ENCODE measurements around the gene CCM2L. TPM values are rescaled to one million over a fixed set of nuclear protein-coding genes. Genes with fewer than 3 reads are reported as not detected.

The CCM2L gene
- total RNA-seq, 1 donor from 2014 or later: 0.75 TPM

- peaks cover 5% of the 10 kb centered on the region for H3K27me3 Mint-ChIP-seq (ENCODE audit: insufficient read depth, low read depth)
- H3K27ac Mint-ChIP-seq: no peak overlapping the region
- H3K4me1 Mint-ChIP-seq: no peaks in the 10 kb centered on the region
- Histone ChIP-seq H3K4me1 (no peaks in the 10 kb centered on the region), H3K9ac (no peak overlapping the region), H2AFZ (replicated peaks) (no peak overlapping the region), H4K20me1 (ENCODE audit: low read depth) (no peaks in the 10 kb centered on the region), H3K79me2 (ENCODE audit: low read depth) (no peaks in the 10 kb centered on the region), H3K4me2 (no peak overlapping the region), H3K27ac (no peak overlapping the region), H3K4me3 (no peak overlapping the region), H3K36me3 (no peaks in the 10 kb centered on the region), H3K27me3 (peaks cover 12% of the 10 kb centered on the region), H3K9me3 (ENCODE audit: low read depth) (no peaks in the 10 kb centered on the region), H3F3A (ENCODE audit: low read depth) (no peaks in the 10 kb centered on the region)
- no peak for DNase-seq (ENCODE audit: low spot score)
- no peak for TF ChIP-seq CTCF (IDR thresholded peaks at IDR 0.05)
- no peak for TF ChIP-seq EZH2 (IDR thresholded peaks at IDR 0.05)
- no peak for TF ChIP-seq EZH2phosphoT487 (IDR thresholded peaks at IDR 0.05)
- H3K4me3 Mint-ChIP-seq: no peak overlapping the region
- H3K9me3 Mint-ChIP-seq: no peaks in the 10 kb centered on the region
- no peaks in the 10 kb centered on the region for H3K36me3 Mint-ChIP-seq
These were observed 22.5 kb upstream of the CCM2L start for GRCh38 chr20:31987744-31988143.

DNA sequence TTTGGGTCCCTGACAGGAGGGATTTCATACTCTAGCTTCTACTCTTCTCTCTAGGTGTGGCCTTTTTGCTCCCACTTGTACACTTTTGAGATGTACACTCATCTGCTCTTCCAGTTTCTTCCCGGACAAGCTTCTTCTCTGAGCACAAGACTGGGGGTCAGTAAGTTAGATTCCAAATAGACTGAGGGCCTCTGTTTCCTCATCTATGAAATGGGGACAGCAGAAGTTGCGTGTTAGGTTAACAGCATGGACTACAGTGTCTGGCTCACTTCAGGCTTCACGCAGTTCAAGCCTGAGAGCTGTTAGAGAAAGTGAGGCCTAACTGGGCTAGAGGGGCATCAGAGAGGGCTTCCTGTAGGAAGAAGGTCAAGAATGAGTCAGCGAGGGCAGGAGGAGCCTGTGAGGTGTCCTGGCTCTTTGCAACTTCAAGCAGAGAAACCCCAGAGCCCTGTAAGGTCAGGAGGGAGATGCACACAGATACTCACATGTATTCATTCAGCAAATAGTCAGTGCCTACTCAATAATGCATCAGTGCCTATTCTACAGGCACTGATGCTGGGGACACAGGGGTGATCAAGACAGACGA, 21.7 kb upstream of the CCM2L start:
- no peaks in the 10 kb centered on the region for H3K79me2 ChIP-seq (ENCODE audit: low read depth)
- Mint-ChIP-seq H3K4me1 (no peaks in the 10 kb centered on the region), H3K4me3 (no peak overlapping the region), H3K27me3 (ENCODE audit: insufficient read depth, low read depth) (peaks cover 4% of the 10 kb centered on the region), H3K27ac (peak overlapping the region; percentile 30), H3K9me3 (no peaks in the 10 kb centered on the region), H3K36me3 (no peaks in the 10 kb centered on the region)
- peaks cover 1% of the 10 kb centered on the region for H3K4me1 ChIP-seq
- H3K36me3 ChIP-seq: no peaks in the 10 kb centered on the region
- H3K9me3 ChIP-seq (ENCODE audit: low read depth): no peaks in the 10 kb centered on the region
- no peak overlapping the region for H3K4me2 ChIP-seq
- no peak overlapping the region for H3K27ac ChIP-seq
- no peak for DNase-seq (ENCODE audit: low spot score)
- H3K4me3 ChIP-seq: no peak overlapping the region
- H3K9ac ChIP-seq: no peak overlapping the region
- H3F3A ChIP-seq (ENCODE audit: low read depth): peaks cover under 1% of the 10 kb centered on the region
- no peak for TF ChIP-seq EZH2phosphoT487 (IDR thresholded peaks at IDR 0.05)
- TF ChIP-seq CTCF (IDR thresholded peaks at IDR 0.05): no peak
- H3K27me3 ChIP-seq: peaks cover 20% of the 10 kb centered on the region
- no peak overlapping the region for H2AFZ ChIP-seq (replicated peaks)
- H4K20me1 ChIP-seq (ENCODE audit: low read depth): no peaks in the 10 kb centered on the region

DNA sequence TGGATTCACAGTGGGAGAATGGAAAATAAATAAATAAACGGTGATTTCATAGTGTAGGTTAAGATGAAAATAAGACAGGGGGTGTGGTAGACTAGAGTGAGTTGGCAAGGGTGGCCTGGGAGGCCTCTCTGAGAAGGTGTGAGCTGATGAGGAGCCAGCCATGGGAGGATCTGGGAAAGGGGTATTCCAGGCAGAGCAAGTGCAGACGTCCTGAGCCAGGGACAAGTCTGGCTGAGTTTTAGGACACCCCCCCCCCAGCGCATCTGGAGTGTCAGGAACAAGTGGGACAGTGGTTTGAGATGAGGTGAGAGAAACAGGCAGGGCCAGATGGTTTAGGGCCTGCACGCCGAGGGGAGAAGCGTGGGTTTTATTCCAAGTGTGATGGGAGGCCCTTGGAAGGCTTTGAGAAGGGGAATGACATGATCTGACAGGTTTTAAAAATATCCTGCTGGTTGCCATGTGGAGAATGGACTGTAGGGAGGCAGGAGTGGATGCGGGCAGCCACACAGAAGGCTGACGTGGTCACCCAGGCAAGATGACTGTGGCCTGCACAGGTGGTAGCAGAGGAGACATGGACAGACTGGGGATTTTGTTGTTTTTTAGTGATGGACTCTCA, 21.1 kb upstream of the CCM2L start:
- no peak for DNase-seq (ENCODE audit: low spot score)
- Histone ChIP-seq H3K9ac (no peak overlapping the region), H2AFZ (replicated peaks) (no peak overlapping the region), H3K27ac (no peak overlapping the region), H3K4me2 (no peak overlapping the region), H3K27me3 (peaks cover 26% of the 10 kb centered on the region), H3K4me3 (no peak overlapping the region), H4K20me1 (ENCODE audit: low read depth) (peaks cover 3% of the 10 kb centered on the region), H3K9me3 (ENCODE audit: low read depth) (no peaks in the 10 kb centered on the region), H3K36me3 (no peaks in the 10 kb centered on the region), H3K79me2 (ENCODE audit: low read depth) (no peaks in the 10 kb centered on the region), H3K4me1 (peaks cover 5% of the 10 kb centered on the region), H3F3A (ENCODE audit: low read depth) (peaks cover 7% of the 10 kb centered on the region)
- Mint-ChIP-seq H3K36me3 (no peaks in the 10 kb centered on the region), H3K4me1 (no peaks in the 10 kb centered on the region), H3K27me3 (ENCODE audit: insufficient read depth, low read depth) (peaks cover 9% of the 10 kb centered on the region), H3K4me3 (peak overlapping the region; percentile 22), H3K9me3 (no peaks in the 10 kb centered on the region), H3K27ac (peak overlapping the region; percentile 16)
- TF ChIP-seq EZH2phosphoT487 (IDR thresholded peaks at IDR 0.05): no peak
- TF ChIP-seq CTCF (IDR thresholded peaks at IDR 0.05): no peak
- no peak for TF ChIP-seq EZH2 (IDR thresholded peaks at IDR 0.05)
